Calu3 (cell line): ENCODE measurements around the gene MTFMT. TPM values are rescaled to one million over a fixed set of nuclear protein-coding genes. Genes with fewer than 3 reads are reported as not detected.

Source experiments
- BruUV-seq: library from RNA; stranded (reverse); fragments of 400-500 nt; replicated peaks from 2 replicates; lab custom pipeline; 2021; lab: Mats Ljungman, UMichigan
- CTCF ChIA-PET: fragments of 300-600 bp; sonication (Branson Sonifier 250); formaldehyde crosslinking; loops from one replicate; lab custom pipeline; 2022; ENCODE audit warnings: antibody characterized with exemption; lab: Charles Lee
- DNase-seq: peaks from one replicate; pipeline ENCODE4 v3.0.0; 2022
- H3K27ac Mint-ChIP-seq: one replicate; pipeline ENCODE4 v1.8.0; 2022; ENCODE audit warnings: mixed read lengths; ENCODE audit not compliant: unreplicated experiment
- H3K27me3 Mint-ChIP-seq: one replicate; pipeline ENCODE4 v1.8.0; 2022; ENCODE audit warnings: mixed read lengths; ENCODE audit not compliant: unreplicated experiment
- H3K36me3 Mint-ChIP-seq: one replicate; pipeline ENCODE4 v1.8.0; 2022; ENCODE audit warnings: mild to moderate bottlenecking, moderate library complexity, mixed read lengths; ENCODE audit not compliant: insufficient read depth, unreplicated experiment
- H3K4me1 Mint-ChIP-seq: one replicate; pipeline ENCODE4 v1.8.0; 2022; ENCODE audit warnings: mild to moderate bottlenecking, low read depth, mixed read lengths; ENCODE audit not compliant: unreplicated experiment
- H3K4me3 Mint-ChIP-seq: one replicate; pipeline ENCODE4 v1.8.0; 2022; ENCODE audit warnings: mild to moderate bottlenecking, low read depth, moderate library complexity, mixed read lengths; ENCODE audit not compliant: unreplicated experiment
- H3K9me3 Mint-ChIP-seq: one replicate; pipeline ENCODE4 v1.8.0; 2022; ENCODE audit warnings: low read depth, mixed read lengths; ENCODE audit not compliant: unreplicated experiment
- intact Hi-C: fragments of 100-400 bp; cut with micrococcal nuclease; formaldehyde crosslinking; loops from one replicate; pipeline ENCODE4 v1.10.0; 2022; ENCODE audit not compliant: unreplicated experiment
- total RNA-seq: library from RNA; stranded (reverse); gene quantifications from 2 replicates; pipeline ENCODE4 v1.2.3, GENCODE V29; 2022
- TF ChIP-seq, protein P1 (sequence below): fragments of 200-600 bp; IDR thresholded peaks from one replicate; pipeline ENCODE4 v1.8.0; 2022; ENCODE audit warnings: antibody characterized with exemption; ENCODE audit not compliant: unreplicated experiment

Gene MTFMT
- total RNA-seq, 1 experiment from 2014 or later, result 18.9 TPM

GRCh38 chr15:65040461-65040860, 11.0 kb upstream of the MTFMT start:
- Mint-ChIP-seq H3K27ac (no peak overlapping the region), H3K4me3 (no peak overlapping the region), H3K9me3 (no peaks in the 10 kb centered on the region), H3K27me3 (no peaks in the 10 kb centered on the region), H3K36me3 (no peaks in the 10 kb centered on the region), H3K4me1 (peaks cover 27% of the 10 kb centered on the region)
- DNase-seq, result no peak
- TF ChIP-seq, protein P1, sequence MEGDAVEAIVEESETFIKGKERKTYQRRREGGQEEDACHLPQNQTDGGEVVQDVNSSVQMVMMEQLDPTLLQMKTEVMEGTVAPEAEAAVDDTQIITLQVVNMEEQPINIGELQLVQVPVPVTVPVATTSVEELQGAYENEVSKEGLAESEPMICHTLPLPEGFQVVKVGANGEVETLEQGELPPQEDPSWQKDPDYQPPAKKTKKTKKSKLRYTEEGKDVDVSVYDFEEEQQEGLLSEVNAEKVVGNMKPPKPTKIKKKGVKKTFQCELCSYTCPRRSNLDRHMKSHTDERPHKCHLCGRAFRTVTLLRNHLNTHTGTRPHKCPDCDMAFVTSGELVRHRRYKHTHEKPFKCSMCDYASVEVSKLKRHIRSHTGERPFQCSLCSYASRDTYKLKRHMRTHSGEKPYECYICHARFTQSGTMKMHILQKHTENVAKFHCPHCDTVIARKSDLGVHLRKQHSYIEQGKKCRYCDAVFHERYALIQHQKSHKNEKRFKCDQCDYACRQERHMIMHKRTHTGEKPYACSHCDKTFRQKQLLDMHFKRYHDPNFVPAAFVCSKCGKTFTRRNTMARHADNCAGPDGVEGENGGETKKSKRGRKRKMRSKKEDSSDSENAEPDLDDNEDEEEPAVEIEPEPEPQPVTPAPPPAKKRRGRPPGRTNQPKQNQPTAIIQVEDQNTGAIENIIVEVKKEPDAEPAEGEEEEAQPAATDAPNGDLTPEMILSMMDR, result no peak
- no TSS peak for BruUV-seq
- intact Hi-C loops, result no loop called here
- CTCF ChIA-PET, result interaction anchor here (0.7 kb wide), 1 partner anchor 24 kb away, joined by 4 read pairs; no protein-coding TSS in a partner anchor

DNA sequence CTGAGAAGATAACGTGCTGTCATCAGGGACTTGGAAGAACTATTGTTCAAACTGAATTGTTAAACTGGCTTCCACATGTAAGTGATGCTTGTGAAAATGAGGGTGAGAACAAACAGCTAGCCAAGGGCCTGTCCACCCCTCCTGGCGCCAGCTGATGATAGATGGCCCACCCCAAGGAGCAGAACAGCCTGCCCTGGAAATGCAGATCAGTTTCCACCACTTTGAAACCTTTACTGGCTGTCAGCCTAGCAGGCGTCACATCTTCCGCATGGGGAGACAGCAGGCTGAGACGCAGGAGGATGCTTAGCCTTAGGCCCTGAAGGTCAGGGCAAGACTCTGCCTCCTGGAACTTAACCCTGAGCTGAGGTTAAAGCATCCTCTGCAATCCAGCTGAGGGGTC, 9.4 kb upstream of the MTFMT start:
- TF ChIP-seq, protein P1, result no peak
- CTCF ChIA-PET, result no interaction called here
- no TSS peak for BruUV-seq

DNA sequence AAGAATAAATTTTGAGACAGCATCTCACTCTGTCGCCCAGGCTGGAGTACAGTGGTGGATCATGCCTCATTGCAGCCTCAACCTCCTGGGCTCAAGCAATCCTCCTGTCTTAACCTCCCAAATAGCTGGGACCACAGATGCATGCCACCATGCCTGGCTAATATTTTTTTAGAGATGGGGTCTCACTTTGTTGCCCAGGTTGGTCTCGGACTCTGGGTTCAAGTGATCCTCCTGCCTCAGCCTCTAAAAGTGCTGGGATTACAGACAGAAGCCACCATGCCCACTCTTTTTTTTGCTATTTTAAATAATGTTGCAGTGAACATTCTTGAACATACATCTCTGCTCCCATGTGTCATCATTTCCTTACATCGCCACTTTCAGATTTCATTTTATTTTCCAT, 9.0 kb upstream of the MTFMT start:
- H3K4me3 Mint-ChIP-seq, result no peak overlapping the region
- H3K27ac Mint-ChIP-seq, result no peak overlapping the region
- H3K36me3 Mint-ChIP-seq, result no peaks in the 10 kb centered on the region
- intact Hi-C loops, result loop anchor here (10.0 kb wide), 1 partner anchor 256 kb away; the partner anchor contains the start of gene RNU5A-1
- TF ChIP-seq, protein P1, result no peak
- BruUV-seq, result no TSS peak
- DNase-seq, result no peak
- no peaks in the 10 kb centered on the region for H3K9me3 Mint-ChIP-seq
- H3K4me1 Mint-ChIP-seq, result peaks cover 10% of the 10 kb centered on the region
- CTCF ChIA-PET, result no interaction called here
- no peaks in the 10 kb centered on the region for H3K27me3 Mint-ChIP-seq

More for the DNA sequence above, 9.4 kb upstream of the MTFMT start:
- Mint-ChIP-seq H3K27ac (no peak overlapping the region), H3K9me3 (no peaks in the 10 kb centered on the region), H3K27me3 (no peaks in the 10 kb centered on the region), H3K4me1 (peaks cover 11% of the 10 kb centered on the region), H3K36me3 (no peaks in the 10 kb centered on the region), H3K4me3 (no peak overlapping the region)
- intact Hi-C loops, result loop anchor here (10.0 kb wide), 1 partner anchor 256 kb away; the partner anchor contains the start of gene RNU5A-1
- DNase-seq, result no peak

DNA sequence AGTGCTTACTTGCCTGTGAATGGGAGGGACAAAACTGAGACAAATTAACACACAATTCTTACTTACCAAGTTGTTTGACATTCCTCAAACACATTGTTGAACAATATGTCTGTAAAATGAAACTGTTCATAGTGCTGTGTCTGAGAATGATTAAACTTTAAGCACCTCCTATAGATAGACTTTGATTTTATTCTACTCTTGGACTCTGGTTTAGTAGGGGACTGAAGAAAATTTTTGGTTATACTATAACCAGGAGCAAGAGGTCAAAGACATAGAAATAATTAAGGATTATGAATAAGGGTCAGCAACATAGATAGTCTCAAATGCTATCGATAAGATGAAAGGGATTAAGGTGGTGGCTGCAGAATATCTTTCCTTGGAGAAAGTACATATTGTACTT, 7.9 kb upstream of the MTFMT start:
- no peak overlapping the region for H3K27ac Mint-ChIP-seq
- TF ChIP-seq, protein P1, result no peak
- DNase-seq, result no peak
- H3K9me3 Mint-ChIP-seq, result no peaks in the 10 kb centered on the region
- peaks cover 9% of the 10 kb centered on the region for H3K4me1 Mint-ChIP-seq
- H3K4me3 Mint-ChIP-seq, result no peak overlapping the region
- no TSS peak for BruUV-seq
- H3K27me3 Mint-ChIP-seq, result no peaks in the 10 kb centered on the region
- H3K36me3 Mint-ChIP-seq, result no peaks in the 10 kb centered on the region
- intact Hi-C loops, result loop anchor here (10.0 kb wide), 1 partner anchor 257 kb away; the partner anchor contains the start of gene RNU5A-1
- CTCF ChIA-PET, result interaction anchor here (0.6 kb wide), 1 partner anchor 64 kb away, joined by 3 read pairs; no protein-coding TSS in a partner anchor
